ENCODE measurements around the gene KLK6. TPM values are rescaled to one million over a fixed set of nuclear protein-coding genes. Genes with fewer than 3 reads are reported as not detected.

The KLK6 gene
- total RNA-seq, 1 donor from 2014 or later: 7.3 TPM

GRCh38 chr19:50952910-50953309 lies 16.5 kb downstream of the KLK6 start, which contains the start of gene KLK5:
KLK5 (minus strand) TSS chr19:50953038; CDS start chr19:50952657, 381 bp downstream.
- DNase-seq: no peak

GRCh38 chr19:50949861-50950260 lies 19.5 kb downstream of the KLK6 start:
- DNase-seq: no peak

- DNase-seq: no peak
Observed at GRCh38 chr19:50947123-50947522, 22.3 kb downstream of the KLK6 start.

- DNase-seq: no peak
Observed at GRCh38 chr19:50944795-50945194, 24.6 kb downstream of the KLK6 start.

GRCh38 chr19:50943074-50943828 lies 26.1 kb downstream of the KLK6 start:
- no peak for DNase-seq

GRCh38 chr19:50939596-50939995 lies 29.8 kb downstream of the KLK6 start:
- no peak for DNase-seq

- DNase-seq: no peak
Observed at GRCh38 chr19:50933640-50934039, 35.8 kb downstream of the KLK6 start.

- DNase-seq: no peak
Observed at GRCh38 chr19:50932690-50933083, 36.7 kb downstream of the KLK6 start.

GRCh38 chr19:50932018-50932689 lies 37.2 kb downstream of the KLK6 start:
- DNase-seq: no peak

- no peak for DNase-seq
Observed at GRCh38 chr19:50931023-50931422, 38.4 kb downstream of the KLK6 start.

- no peak for DNase-seq
Observed at GRCh38 chr19:50928831-50929230, 40.6 kb downstream of the KLK6 start.

- no peak for DNase-seq
Observed at GRCh38 chr19:50926144-50926543, 43.2 kb downstream of the KLK6 start.

GRCh38 chr19:50925734-50926133 lies 43.7 kb downstream of the KLK6 start:
- no peak for DNase-seq

GRCh38 chr19:50924586-50924985 lies 44.8 kb downstream of the KLK6 start:
- no peak for DNase-seq

- DNase-seq: peak; percentile 32
Observed at GRCh38 chr19:50922317-50922853, 47.0 kb downstream of the KLK6 start.

GRCh38 chr19:50921426-50922316 lies 47.7 kb downstream of the KLK6 start:
- DNase-seq: peak; percentile 76

GRCh38 chr19:50916069-50916468 lies 53.3 kb downstream of the KLK6 start:
- DNase-seq: no peak

GRCh38 chr19:50912727-50913716 lies 56.4 kb downstream of the KLK6 start:
- no peak for DNase-seq

GRCh38 chr19:50912102-50912599 lies 57.2 kb downstream of the KLK6 start:
- no peak for DNase-seq

GRCh38 chr19:50911206-50912101 lies 57.9 kb downstream of the KLK6 start, which contains the start of gene KLK4:
KLK4 (minus strand) TSS chr19:50911395; CDS start chr19:50910738, 657 bp downstream.
- no peak for DNase-seq
